ENCODE measurements around the gene ZHX3.
A peak's percentile ranks its signal among the peaks of the same experiment; 100 is the strongest.
"Not testable (repeated sequence)": the region's sequence is repeated elsewhere in the genome, so short reads cannot be mapped to it uniquely, and the experiment has no call there.

The ZHX3 gene

DNA sequence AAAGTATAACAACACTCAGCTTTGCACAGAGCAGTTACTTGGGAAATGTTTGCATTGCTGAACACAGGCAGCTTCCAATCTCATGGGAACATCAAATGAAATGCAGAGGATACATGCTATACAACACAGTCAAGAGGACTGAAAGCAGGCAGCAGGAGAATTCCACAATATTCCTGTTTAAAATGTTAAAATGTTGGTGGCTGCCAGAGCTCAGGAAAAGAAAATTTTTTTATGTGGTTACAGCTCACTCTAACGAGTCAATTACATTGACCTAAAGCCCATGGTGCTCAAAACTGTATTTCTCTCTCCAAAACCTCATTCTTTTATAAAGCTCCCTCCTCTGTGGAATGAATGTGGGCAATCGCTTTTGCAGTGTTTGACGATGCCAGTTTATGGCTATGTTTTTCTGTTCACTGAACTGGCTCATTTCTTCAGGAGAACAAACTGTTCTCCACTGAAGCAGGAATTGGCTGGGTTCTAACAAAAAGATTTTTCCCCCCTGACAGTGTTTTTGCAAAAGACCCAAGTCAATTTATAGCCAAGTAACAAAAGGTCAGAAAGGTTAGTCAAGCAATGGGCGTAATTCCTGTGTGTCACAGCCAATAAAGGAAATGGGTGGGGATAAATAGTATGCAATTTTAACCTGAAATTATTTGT, 69.0 kb downstream of the ZHX3 start:
- no peak for DNase-seq

DNA sequence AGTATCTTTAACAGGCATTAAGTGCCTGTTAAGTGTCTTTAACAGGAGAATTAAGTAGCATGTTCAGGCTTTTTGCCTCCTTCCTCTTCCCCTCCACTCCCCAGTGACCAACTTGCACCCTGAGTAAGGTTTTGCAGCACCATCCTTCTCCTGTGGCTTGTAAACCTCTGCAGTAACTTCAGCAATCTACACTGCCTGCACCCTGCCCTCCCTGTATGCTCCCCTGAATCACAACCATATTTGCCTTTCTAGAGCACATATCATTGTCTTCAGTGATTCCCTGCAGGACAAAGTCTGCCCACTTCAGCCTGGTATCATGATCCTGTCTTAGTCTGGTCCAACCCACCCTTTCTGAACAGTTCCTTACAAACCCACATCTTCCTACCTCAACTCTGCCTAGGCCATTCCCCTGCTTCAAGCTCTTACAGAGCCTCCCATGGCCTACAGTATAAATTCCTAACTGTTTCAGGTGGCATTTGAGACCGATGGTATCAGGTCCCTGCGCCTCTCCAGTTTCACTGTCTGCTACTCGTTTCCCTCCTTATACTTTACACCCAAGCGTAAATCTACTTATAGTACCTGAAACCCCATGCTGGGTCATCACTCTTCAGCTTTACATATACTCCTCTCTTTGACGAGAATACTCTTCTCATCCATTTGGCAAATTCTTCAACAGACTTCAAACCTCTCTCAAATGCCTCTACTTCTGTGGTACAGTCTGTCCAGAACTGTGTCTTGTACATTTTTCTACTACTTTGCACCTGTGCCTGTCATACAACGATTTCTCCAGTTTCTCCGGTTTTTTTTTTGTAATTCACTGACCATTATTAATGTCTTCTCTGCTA, 69.8 kb downstream of the ZHX3 start:
- no peak for DNase-seq

DNA sequence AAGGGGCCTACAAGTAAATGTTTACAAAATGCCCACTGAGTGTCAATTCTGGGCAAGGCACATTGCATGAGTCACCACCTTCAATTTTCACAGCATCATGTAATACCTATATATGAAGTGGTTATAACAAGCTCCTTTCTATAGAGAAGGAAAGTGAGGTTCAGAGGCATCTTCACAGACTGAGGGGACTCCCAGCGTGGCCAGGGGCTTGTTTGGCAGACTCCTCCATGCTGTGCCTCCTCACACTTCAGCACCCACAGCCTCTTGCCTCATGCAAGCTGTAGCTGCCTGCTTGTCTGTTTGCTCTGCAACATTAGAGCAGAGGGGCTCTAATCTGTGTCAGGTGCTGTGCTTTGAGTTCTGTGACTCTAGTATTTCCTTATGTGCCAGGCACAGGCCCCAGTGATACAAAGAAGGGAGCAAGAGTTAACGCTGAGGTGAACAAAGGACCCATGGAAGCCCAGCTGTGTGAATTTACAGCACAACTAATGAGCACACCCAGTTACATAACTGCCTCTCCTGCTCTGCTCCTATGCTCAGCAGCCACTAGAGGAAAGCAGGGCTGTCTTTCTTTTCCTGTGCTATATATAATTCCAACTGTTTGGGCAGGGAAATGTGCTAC, 72.3 kb downstream of the ZHX3 start:
- DNase-seq: no peak

DNA sequence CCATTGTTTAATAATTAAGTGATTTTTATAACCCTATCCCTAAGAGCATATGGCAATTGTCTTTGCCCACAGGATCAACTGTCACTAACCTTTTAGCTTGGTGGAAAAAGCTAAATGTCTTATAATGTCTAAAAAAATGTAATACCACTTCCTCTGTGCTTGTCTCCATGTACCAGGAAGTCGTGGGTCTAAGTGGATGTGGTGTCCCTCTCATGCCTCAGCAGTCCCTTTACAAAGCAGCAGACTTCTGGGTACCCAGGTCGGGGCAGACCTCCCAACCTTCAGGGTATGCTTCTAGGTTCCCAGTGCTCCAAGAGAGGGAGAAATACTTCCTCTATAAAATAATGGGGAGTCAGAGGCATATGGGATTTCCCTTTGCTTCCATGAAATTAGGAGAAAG, 74.7 kb downstream of the ZHX3 start:
- DNase-seq: no peak

DNA sequence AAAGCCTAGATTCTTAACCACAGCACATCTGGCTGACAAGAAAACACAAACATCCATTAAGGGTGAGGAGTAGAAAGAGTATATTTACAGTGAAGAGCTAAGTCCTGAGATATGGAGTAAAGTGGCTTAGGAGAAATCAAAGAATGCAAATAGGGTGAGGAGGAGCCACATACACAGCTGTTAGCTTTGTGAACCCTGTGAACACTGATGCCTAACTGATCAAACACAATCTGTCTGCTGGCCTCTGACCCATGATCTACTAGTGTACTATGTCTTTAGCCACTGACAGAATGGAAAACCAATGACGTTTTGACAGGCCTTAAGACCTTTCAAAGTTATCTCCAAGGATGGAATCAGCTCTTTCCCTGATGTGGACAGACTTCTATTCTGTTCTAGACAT, 75.2 kb downstream of the ZHX3 start:
- no peak for DNase-seq

DNA sequence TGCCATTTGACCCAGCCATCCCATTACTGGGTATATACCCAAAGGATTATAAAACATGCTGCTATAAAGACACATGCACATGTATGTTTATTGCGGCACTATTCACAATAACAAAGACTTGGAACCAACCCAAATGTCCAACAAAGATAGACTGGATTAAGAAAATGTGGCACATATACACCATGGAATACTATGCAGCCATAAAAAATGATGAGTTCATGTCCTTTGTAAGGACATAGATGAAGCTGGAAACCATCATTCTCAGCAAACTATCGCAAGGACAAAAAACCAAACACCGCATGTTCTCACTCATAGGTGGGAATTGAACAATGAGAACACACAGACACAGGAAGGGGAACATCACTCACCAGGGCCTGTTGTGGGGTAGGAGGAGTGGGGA, 80.3 kb downstream of the ZHX3 start:
- not testable (repeated sequence) for DNase-seq

DNA sequence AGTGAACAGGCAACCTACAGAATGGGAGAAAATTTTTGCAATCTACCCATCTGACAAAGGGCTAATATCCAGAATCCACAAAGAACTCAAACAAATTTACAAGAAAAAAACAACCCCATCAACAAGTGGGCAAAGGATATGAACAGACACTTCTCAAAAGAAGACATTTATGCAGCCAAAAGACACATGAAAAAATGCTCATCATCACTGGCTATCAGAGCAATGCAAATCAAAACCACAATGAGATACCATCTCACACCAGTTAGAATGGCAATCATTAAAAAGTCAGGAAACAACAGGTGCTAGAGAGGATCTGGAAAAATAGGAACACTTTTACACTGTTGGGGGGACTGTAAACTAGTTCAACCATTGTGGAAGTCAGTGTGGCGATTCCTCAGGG, 80.7 kb downstream of the ZHX3 start:
- DNase-seq: not testable (repeated sequence)

DNA sequence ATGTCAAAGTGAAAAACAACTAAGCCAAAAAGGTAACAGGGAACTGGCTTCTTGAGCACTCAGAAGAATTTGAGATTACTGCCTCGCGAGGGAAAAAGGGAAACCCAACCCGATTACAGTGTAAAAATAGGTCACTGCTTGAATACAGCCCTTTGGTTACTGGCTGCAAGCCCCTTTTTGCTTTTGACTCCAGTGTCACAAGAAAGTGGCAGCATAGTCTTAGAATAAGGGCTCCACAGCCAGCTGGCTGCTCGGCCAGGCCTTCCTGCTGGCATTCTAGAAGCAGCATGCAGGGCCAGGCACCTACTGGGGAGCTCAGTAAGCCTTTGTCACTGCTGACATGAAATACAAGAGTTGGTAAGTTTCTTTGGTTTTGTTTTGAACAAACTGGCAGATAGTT, 83.0 kb downstream of the ZHX3 start:
- no peak for DNase-seq

DNA sequence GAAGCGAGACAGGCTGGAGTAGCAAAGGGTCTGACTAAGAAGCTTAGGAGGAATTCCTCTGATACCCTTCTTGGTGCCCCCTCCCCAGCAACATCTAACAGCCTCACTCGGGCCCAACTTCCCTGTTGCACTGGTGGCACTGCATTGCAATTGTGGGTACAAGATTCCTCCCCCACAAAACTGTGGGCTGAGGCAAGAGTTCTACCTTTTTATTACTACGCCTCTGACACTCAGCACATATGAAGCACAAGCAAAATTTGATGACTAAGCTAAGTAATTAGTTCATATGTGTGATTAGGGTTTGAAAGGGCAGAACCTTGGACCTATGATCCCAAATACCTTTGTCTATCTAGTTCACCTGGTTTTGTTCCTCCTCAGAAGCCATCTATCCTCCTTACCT, 83.5 kb downstream of the ZHX3 start:
- no peak for DNase-seq

DNA sequence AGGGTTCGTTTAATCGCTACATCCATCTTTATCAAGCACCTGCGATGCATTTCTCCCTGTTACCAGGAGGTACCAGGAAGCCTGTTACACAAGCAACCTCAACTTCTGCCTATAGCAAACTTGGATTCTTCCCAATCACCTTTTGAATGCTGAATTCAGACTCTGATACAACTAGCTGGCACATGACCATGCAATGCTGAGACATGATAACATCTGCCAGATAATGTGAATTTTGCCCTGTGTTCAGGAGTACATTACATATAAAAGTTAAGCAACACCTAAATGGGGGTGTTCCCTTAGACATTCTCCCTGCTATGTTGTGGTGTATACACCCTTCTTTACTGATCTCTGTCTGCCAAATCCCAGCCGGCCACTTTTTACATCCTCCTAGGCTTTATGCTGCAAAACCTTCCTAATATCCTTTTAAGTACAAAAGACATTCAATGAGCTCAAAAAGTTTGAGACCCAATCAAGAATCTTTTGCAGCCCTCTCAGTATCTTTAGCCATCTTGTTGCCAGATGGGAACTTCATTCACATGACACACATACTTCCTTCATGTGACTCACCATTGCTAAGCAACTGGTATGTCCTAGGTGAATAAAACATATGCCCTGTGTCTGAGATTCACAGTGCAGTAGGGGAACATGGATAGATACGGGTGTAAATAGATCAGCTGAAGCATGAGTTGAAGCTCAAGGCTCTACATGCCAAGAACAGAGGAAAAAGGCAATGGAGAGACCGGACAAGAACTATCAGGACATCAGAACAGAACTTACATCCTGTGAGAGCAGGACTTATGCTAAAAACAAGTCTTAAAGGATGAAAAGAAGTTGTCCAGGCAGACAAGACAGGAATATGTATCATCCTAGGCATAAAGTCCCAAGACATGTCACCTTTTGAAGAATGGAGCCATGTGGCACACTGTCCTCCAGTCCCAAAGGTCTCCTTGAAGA, 84.3 kb downstream of the ZHX3 start:
- DNase-seq: peak; percentile 94

DNA sequence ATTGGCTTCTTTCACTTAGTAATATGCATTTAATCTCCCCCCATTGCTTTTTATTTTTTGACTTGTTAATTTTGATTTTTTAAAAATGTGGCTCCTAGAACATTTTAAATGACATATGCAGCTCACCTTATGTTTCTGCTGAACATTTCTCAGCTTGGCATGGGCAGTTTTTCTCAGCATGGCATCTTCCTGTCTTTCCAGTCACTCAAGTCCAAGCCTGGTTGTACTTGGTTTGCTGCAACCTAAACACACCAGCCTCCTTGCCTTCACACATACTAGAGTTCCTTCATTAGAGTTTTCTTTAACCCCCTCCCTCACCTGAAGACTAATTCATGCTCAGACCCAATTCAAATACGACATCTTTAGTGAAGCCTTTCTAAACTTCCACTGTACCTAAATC, 86.4 kb downstream of the ZHX3 start:
- no peak for DNase-seq

DNA sequence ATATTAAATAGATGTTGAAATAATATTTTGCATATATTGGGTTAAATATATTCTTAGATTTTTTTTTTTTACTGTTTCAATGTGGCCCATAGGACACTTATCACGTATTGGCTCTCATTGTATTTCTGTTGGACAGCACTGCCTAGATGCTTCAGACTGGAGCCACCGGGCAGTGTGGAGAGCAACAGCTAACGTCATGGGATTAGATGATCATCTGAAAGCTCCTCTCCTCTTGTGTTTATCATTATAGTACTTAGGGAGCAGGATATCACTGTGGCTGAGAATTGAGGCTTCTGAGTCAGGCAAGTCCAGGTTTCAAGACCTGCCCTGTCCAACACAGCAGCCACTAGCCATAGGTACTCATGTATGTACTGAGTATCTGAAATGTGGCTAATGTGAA, 87.4 kb downstream of the ZHX3 start:
- DNase-seq: no peak

DNA sequence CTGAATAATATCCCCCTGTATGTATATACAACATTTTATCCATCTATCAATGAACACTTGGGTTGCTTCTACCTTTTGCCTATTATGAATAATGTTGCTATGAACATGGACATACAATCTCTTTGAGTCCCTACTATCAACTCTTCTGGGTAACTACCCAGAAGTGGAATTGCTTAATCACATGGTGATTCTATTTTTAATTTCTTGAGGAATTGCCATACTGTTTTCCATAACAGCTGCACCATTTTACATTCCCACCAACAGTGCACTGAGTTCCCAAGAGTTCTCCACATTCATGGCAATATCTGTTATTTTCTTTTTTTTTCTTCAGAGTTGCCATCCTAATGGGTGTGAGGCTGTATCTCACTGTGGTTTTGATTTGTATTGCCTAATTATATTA, 88.3 kb downstream of the ZHX3 start:
- no peak for DNase-seq

DNA sequence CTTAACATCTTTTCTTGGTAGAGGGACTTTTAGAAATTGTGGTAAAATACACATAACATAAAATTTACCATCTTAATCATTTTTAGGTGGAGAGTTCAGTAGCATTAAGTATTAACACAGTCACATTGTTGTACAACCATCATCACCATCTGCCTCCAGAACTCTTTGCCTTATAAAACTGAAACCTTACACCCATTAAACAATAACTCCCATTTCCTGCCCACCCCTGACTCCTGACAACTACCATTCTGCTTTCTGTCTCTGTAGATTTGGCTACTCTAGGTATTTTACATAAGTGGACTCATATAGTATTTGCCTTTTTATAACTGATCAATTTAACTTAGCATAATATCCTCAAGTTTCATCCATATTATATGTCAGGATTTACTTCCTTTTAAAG, 88.7 kb downstream of the ZHX3 start:
- DNase-seq: no peak

DNA sequence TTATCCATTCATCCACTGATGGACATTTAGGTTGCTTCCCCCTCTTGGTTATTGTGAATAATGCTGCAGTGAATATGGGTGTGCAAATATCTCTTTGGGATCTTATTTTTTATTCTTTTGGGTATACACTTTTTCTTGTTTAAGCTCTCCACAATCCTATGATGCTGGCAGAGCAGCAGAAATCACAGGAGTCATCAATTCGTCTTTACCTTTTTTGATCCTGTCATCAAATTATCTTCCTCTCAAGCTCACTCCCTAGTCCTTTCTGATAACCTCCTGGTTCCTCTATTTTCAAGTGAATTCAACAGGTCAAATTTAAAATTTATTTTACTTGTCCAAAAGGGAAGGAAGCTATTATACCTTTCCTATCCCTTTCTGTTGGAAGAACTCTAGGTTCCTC, 91.1 kb downstream of the ZHX3 start:
- DNase-seq: no peak

DNA sequence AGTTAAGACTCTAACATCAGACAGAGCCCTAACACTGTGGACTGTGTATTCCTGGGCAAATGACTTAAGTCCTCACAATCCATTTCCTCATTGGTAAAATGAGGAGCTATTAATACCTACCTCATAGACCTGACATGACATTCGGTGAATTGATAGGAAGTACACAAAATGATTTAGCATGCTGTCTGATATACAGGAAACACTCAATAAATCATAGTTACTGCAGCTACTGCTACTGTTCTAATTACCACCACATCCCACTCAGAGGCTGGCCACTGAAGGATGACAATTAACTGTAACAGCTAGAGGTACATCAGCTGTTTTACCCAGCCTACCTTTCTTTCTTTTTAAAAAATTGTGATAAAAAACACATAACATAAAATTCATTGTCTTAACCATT, 92.4 kb downstream of the ZHX3 start:
- DNase-seq: no peak

DNA sequence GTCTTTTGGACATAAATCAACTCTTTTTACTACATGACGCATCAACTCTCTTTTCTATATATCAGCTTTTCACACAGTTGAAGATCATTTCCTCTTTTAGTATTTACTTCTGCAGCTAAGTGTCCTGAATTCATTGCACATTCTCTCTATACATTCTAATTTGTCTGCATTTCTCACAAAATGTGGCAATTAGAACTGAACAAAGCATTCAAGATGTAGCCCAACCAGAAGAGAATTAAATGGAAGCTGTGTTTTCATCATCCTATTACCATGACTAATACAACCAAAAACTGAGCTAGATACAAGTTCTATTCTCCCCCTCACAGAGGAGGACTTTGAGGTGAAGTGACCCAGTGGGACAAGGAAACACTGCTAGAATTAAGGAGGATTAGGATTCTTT, 93.2 kb downstream of the ZHX3 start:
- no peak for DNase-seq

DNA sequence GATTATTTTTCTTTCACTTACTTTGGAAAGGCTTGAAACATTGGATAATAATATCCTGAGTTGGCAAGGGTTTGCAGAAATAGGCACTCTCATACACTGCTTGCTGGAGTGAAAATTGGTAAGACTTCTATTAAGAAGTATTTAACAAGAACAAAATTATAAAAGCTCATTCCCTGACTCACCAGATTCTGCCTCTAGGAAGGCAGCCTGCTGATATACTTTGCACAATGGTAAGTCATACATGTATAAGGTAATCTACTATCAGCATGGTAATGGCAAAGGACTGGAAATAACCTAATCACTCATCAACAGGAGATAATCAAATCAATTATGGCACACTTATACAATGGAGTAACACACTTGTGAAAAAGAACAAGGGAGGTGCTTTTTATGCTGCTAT, 94.4 kb downstream of the ZHX3 start:
- no peak for DNase-seq

DNA sequence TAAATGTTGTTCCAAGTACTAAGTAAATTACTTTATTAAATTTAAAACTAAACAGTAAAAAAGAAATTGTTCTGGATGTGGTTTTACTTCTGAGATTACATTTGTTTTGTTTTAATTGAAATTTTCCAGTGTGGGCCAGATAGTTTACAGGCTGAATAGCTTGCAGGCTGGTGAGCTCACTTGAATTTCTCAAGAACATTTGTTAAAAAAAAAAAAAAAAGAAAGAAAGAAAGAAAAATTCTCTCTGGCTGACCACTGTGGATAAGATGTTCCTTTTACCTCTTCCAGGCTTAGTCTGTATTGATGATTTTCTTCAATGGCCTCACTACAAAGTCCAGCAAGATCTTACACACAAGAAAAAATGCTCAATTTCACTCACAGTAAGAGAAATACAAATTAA, 94.8 kb downstream of the ZHX3 start:
- DNase-seq: no peak

DNA sequence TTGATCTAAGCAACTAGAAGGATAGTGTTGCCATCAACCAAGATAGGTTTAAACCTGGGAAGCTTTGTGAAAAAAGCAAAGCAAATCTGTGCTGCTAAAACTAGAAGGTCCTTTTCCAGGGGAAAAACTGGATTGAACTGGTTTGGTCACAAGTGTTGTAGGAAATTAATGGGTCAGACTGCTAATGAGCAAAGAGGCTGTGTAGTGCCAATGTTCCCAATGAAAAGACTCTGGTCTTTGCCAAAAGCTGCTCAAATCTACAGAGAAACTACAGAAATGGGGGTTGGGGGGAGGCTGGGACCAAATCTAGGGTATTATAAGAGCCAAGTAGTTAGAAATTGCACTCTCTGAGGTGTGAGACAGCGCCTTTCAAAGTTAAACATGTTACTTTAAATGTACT, 95.2 kb downstream of the ZHX3 start:
- DNase-seq: no peak

DNA sequence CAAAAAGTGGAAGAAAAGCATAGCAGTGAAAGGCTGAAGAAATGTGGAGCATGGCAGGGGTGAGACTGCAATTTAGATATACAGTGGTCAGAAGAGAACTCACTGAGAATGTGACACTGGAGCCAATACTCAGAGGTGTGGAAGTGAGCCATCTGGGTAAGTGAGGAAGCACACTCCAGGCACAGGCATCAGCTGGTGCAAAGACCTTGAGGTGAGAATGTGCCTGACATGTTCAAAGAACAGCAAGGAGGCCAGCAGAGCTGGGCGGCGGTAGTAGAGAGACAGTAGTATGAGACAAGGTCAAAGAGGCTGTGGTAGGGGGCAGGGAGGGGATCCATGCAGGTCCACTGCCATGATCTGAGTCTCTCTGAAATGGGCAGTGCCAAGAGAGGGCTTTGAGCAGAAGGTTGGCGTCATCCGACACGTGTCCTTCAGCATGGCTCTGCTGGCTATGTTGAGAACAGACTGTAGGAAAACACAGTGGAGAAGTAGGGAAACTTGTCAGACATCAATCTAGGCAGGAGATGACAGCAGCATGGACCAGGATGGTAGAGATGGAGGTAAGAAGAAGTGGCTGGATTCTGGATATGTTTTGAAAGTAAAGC, 95.8 kb downstream of the ZHX3 start:
- no peak for DNase-seq

DNA sequence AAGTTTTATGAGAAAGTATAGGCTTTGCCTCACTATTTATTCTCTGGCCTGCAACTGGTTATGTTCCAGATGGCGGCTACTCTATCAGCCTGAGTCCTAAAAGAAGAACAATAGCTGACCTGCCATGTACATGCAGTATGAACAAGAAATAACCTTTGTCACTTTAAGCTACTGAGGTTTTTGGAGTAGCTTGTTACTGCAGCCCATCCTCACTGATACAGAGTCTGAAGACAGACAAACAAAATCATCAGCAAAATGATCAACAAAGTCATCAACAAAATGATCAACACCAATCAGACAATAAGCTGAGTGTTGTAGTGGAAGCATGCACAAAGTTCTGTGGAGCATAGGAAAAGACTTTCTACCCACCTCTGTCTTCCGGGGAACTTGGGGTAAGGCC, 97.7 kb downstream of the ZHX3 start:
- DNase-seq: no peak

DNA sequence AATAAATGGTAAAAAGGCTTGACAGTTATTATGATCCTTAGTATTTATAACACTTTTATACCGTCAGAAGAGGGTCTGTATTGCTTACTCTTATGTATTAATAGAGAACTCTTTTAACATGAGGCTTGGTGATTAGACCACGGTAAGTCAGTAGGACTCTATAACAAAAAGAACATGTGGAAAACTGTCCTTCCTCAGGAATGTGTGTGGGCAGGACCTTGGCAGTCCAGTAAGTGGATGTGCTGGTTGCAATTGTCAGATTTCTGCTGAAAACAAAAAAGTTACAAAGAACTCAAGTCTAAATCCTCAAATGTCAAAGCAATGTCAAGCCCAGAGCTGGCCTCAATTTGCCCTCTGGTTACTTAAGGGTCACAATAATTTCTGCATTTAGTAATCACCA, 99.1 kb downstream of the ZHX3 start:
- peak; percentile 25 for DNase-seq

Data from fibroblast of skin of right quadriceps (primary cell).